ENCODE data around the gene MYO1D.

DNA sequence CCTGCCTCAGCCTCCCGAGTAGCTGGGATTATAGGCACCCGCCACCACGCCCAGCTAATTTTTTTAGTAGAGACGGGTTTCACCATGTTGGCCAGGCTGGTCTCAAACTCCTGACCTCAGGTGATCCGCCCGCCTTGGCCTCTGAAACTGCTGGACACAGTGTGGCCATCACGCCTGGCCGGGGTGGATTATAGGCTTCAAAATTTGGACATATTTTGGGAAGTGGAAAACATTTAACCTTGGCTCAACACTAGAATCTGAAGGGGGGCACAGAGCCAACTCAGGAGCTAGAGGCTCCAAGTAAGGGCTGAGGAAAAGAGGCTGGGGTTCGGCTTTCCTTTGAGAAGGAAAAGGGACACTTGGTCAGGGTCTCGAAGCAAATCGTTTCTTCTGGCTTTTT is 392.3 kb downstream of the MYO1D start:
- TF ChIP-seq EZH2phosphoT487 (IDR thresholded peaks at IDR 0.05; ENCODE audit: borderline replicate concordance, low read depth, low read length) (no peak), CTCF (conservative IDR thresholded peaks at IDR 0.05; ENCODE audit: low read length) (no peak)
